GM18511 (cell line): ENCODE data around the gene SPOCK3.
"Not testable (repeated sequence)": the region's sequence is repeated elsewhere in the genome, so short reads cannot be mapped to it uniquely, and the experiment has no call there.

ENCODE experiments used
- ATAC-seq: cut with Tn5 transposase; IDR thresholded peaks from one replicate; pipeline ENCODE4 v1.9.1; 2021; ENCODE audit warnings: mild to moderate bottlenecking, moderate library complexity; ENCODE audit not compliant: unreplicated experiment

SPOCK3 gene

DNA sequence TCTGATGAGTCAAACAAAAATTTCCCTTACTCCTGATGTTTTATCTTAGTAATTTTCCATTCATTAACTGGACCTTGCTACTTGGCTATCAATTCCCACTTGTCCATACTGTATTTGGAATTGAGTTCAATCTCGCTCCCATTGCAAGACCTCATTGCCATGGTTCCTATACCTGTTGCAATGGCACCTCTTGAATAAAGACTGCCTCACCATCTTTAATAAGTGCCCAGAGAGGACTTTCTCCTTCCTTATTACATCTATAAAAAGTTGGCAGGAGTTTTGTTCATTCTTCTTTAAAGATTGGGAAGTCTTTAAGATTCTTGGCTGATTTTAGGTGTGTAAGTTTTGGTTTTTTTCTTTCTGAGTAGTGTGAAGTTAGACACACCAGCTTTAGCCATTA lies 397.4 kb downstream of the SPOCK3 start:
- no peak for ATAC-seq

DNA sequence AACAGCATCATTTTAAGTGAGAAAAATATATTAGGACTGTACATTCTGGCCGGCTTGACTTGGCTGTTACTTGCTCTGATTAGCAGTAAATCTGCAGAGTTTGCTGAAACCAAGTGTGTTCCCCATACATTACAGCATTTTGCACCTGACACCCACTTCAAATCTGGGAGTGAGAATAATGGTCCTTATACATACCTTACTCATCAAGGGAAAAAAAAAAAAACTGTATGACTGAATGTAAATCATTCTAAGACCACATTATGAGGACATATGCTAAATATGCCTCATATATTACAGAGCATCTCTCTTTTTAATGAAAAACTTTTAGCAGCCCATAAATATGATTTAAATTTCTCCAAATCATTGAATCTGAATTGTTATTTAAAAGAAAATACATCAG lies 406.7 kb downstream of the SPOCK3 start:
- no peak for ATAC-seq

DNA sequence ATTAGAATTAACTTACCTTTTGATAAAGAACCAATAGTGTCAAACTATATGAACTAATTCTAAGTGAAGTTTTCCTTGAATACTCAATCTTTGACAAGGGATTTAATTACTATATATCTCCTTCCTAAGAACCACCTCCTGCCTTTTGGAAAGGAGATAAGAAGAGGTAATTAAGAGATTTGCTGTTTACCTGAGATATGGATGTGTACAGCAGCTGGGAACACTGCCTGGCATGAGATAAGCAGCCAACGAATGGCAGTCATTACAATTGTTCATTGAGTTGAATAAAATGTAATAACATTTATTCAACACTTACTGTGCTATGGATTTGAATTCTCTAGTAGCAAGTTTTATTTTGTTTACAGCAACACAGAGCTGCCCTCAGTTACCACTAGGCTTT lies 407.1 kb downstream of the SPOCK3 start:
- ATAC-seq = no peak

GRCh38 chr4:166823848-166824247 lies 410.4 kb downstream of the SPOCK3 start:
- no peak for ATAC-seq

DNA sequence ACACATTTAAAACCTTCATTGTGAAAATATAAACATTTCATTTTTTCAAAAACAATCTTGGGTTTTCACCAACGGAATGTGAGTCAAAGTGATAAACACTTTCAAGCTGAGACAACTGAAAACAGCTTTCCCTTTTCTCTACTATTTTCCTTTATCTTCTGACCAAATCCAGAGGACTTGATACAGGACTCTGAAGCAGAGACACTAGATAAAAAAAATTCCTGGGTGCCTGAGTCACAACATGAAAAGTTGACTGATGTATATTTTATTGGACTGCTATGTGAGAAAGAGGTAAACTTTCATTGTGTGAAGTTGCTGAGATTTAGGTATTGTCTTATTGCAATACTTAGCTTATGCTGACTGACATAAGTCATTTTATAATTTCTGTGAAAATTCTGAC lies 411.2 kb downstream of the SPOCK3 start:
- no peak for ATAC-seq

DNA sequence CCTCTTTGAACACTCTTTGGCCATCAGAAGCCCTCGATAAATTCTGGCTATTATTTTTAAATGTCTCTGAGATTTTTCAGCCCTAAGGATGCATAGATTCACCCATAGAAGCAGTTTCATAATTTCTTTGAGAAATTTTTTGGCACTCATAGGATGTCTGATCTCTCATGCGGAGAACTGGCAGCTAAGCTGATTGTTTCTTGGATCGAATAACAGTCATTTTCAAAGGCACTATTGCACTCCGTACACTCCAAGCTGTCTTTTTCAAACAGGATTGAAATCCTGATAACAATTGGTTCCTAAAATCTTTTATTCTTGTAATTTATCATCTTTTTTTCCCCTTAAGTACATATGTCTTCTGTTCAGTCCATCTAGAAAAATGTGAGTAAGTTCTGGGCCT lies 411.9 kb downstream of the SPOCK3 start:
- no peak for ATAC-seq

- ATAC-seq = no peak
Observed at GRCh38 chr4:166816890-166817289, 417.4 kb downstream of the SPOCK3 start.

GRCh38 chr4:166808380-166808779 lies 425.9 kb downstream of the SPOCK3 start:
- no peak for ATAC-seq

DNA sequence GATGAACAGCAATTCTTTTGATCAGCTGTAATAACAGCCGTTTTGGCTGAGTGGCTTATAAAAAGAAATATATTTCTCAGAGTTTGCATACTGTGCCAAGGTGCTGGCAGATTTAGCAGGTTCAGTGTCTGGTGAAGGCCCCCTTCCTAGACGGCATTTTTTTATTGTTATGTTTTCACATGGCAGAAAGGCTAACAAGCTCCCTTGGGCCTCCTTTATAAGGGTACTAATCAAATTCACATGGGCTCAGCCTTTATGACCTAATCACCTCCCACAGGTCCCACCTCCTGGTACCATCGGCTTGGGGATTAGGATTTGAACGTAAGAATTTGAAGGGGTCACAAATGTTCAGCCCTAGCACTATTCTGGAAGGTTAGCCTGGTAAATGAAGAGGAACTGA lies 431.9 kb downstream of the SPOCK3 start:
- ATAC-seq = no peak

- ATAC-seq = no peak
Observed at GRCh38 chr4:166798126-166798525, 436.2 kb downstream of the SPOCK3 start.

DNA sequence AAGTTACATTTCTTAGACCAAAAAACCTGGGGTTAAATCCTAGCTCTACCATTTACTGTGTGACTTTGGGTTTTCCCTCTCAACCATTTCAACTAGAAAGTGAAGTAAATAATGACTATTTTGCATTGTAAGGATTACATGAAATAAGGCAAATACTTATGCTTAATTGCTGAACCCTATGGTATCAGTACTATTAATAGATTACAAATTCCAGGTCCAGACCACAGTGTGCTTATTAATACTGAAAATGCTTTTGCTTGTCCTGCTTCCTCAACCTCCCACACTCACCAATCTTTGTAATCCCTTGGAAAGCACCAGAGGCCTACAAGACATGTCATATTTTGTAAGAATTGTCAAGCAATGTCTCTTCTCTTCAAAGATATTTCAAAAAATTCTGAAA lies 456.5 kb downstream of the SPOCK3 start:
- no peak for ATAC-seq

DNA sequence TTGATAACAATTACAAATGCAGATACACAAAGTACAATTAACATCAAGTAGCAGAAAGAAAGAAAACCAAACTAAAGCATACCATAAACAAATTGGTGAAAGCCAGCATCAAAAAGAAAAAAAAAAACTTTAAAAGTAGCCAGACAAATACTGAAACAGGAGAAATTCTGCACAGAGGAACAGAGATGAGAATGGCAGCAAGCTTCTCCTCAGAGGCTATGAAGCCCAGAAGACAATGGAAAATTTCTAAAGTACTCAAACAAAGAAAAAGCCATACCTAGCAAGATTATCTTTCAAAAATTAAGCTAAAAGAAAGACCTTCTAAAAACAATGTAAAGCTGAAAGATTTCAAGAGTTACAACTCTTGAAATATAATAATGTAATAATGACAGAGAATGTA lies 471.3 kb downstream of the SPOCK3 start:
- no peak for ATAC-seq

DNA sequence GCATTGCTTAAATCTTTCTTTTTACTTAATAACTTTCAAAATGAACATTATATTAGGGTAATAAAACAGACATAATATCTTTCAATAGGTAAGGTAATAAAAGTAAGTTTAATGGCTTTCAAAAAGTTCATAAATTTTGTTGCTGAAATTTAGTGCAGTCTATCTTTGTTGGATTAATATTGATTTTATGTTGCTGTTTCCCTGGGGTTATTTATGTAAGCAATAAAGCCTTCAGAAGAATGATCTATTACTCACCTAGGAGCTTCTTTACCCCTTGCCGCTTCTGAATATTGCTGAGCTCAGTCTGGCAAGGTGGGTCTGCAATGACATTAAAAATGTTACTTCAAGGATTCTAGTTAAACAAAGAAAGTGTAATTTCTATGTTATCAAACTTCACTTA lies 492.6 kb downstream of the SPOCK3 start:
- no peak for ATAC-seq

DNA sequence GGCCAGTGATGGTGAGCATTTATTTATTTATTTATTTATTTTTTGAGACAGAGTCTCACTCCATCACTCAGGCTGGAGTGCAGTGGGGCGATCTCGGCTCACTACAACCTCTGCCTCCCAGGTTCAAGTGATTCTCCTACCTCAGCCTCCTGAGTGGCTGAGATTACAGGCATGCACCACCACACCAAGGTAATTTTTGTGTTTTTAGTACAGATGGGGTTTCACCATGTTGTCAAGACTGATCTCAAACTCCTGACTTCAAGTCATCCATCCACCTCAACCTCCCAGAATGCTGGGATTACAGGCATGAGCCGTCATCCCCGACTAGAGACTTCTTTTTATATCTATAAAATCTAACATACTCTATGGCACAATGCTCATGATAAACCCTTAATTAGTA lies 495.1 kb downstream of the SPOCK3 start:
- ATAC-seq = not testable (repeated sequence)

DNA sequence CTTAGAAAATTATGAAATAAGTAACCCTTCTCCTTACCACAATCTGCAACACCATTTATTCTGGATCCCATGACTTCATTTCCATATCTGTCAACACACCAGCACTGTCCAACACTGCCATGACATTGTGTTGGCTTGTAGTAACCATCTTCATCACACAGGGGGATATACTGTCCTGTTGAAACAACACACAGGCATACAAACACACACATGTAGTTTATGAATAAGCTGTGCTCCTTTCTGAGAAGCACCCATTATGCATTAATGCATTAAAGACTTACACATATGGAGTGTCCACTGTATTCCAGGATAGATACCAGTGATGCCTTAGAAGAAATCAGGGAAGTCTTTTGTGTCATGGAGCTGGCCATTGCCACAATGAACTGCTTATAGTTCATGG lies 496.9 kb downstream of the SPOCK3 start:
- no peak for ATAC-seq

DNA sequence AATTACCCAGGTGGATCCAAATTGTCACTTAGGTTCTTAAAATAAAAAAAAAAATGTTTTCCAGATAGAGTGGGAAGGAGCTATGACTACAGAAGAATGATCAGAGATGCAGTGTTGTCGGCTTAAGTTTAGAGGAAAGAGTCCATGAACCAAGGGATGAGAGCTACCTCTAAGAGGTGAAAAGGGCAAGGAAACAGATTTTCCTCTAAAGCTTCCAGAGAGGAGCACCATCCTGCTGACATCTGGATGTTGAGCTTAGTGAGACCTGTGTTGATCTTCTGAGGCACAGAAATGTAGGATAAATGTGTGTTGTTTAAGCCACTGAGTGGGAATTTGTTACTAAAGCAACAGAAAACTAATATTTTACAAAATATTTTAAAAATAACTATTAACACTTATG lies 498.7 kb downstream of the SPOCK3 start:
- no peak for ATAC-seq

DNA sequence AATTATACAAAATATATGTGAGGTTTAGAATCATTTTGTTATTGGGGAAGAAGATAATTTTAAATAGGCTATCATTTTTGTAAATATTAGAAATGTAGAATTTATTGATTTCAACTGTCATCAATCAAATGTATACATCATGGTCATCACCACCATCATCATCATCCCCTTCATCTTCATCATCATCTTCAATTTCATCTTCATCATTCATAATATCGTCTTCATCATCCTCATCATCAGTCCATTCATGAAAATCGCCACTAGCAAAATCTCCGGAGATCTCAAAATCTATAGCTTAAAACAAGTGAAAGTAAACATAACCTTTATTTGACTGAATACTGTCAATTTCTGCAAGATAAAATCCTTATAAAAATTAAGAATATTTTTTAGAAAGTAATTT lies 499.5 kb downstream of the SPOCK3 start:
- no peak for ATAC-seq

DNA sequence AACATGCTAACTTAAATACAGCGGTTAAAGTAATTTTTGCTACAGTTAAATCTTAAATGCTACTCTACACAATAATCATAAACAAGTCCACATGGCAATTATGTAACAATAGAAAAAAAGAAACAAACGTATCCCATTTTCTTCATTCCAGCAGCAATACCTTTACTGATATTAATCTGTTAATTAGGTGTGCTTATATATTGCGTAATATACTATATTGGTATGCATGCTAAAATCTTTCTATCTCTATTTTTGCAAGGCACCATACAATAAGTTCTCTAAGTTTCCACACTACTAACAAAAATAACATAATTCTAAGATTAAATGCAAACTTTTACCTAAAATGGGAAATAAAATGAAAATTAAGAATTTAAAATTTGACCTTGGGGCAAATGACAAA lies 500.6 kb downstream of the SPOCK3 start:
- ATAC-seq = no peak

- ATAC-seq = no peak
Observed at GRCh38 chr4:166726832-166727231, 507.5 kb downstream of the SPOCK3 start.

GRCh38 chr4:166724369-166724768 lies 509.9 kb downstream of the SPOCK3 start:
- no peak for ATAC-seq

GRCh38 chr4:166723532-166724140 lies 510.7 kb downstream of the SPOCK3 start:
- ATAC-seq = no peak

DNA sequence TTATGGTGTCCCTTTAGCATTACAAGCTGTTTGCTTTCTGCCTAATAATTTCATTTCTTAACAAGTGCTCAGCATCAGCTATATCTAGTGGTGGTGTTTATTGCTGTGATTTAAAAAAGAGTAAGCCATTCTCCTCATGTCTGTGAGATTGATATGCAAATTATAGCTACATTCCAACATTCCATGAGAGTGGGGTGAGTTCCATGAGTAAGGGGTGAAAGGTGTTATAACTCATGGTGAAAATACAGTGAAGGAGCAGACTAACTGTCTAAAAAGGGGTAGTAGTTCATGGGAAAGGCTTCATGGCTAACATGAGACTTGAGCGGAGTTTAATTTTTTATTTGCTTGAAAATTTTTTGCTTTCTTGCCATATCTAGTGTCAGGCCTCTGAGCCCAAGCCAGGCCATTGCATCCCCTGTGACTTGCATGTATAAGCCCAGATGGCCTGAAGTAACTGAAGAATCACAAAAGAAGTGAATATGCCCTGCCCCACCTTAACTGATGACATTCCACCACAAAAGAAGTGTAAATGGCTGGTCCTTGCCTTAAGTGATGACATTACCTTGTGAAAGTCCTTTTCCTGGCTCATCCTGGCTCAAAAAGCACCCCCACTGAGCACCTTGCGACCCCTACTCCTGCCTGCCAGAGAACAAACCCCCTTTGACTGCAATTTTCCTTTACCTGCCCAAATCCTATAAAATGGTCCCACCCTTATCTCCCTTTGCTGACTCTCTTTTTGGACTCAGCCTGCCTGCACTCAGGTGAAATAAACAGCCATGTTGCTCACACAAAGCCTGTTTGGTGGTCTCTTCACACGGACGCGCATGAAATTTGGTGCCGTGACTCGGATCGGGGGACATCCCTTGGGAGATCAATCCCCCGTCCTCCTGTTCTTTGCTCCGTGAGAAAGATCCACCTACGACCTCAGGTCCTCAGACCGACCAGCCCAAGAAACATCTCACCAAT lies 518.3 kb downstream of the SPOCK3 start:
- not testable (repeated sequence) for ATAC-seq
